Measurements from ENCODE around the gene UBR3.

Gene UBR3

DNA sequence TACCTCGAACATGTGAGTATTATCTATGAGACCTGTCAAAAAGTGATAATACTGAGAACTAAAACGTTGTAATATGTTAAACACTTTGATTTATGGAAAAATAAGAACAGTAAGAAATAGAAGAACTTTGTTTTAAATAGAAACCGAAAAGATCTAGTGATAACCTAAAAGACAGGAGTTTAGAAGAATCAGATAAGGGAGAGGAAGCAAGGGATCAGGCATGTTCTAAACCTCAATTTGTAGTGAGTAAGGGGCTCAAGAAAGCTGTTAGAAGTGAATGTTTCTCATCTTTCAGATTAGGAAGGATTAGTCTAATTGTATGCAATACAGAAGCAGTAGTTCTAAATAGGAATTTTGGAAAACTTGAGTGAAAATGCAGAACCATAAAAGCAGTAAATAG lies 182.0 kb downstream of the UBR3 start:
- TF ChIP-seq ZBTB7A (IDR thresholded peaks at IDR 0.05; ENCODE audit: low read depth) (no peak), RAD21 (IDR thresholded peaks at IDR 0.05; ENCODE audit: low read depth) (no peak), TAF1 (IDR thresholded peaks at IDR 0.05; ENCODE audit: low read depth) (no peak), YY1 (IDR thresholded peaks at IDR 0.05; ENCODE audit: low read depth) (no peak), CREB1 (IDR thresholded peaks at IDR 0.05; ENCODE audit: low read depth) (no peak)
- TF ChIP-seq, protein P1, sequence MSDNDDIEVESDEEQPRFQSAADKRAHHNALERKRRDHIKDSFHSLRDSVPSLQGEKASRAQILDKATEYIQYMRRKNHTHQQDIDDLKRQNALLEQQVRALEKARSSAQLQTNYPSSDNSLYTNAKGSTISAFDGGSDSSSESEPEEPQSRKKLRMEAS (IDR thresholded peaks at IDR 0.05) = no peak
- TF ChIP-seq, protein P2, sequence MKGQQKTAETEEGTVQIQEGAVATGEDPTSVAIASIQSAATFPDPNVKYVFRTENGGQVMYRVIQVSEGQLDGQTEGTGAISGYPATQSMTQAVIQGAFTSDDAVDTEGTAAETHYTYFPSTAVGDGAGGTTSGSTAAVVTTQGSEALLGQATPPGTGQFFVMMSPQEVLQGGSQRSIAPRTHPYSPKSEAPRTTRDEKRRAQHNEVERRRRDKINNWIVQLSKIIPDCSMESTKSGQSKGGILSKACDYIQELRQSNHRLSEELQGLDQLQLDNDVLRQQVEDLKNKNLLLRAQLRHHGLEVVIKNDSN (IDR thresholded peaks at IDR 0.05) = no peak

DNA sequence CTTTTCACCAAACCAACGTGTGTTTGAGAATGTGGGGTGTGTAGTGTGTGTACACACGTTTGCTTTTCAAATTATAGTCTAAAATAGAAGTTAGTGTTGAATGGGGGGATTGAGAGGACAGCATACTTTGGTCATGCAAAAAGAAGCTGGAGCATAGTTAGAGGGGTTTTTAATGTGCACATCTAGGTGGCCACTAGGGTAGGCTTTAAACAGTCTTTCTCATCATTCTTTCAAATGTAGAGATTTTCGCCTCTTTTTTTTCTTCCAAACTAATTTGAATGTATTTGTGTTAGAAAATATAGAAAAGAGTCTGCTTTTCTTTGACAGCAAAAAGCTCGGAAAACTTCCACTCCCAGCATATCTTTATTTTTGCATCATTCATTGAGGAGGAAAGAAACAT lies 185.5 kb downstream of the UBR3 start:
- TF ChIP-seq RAD21 (IDR thresholded peaks at IDR 0.05; ENCODE audit: low read depth) = no peak

DNA sequence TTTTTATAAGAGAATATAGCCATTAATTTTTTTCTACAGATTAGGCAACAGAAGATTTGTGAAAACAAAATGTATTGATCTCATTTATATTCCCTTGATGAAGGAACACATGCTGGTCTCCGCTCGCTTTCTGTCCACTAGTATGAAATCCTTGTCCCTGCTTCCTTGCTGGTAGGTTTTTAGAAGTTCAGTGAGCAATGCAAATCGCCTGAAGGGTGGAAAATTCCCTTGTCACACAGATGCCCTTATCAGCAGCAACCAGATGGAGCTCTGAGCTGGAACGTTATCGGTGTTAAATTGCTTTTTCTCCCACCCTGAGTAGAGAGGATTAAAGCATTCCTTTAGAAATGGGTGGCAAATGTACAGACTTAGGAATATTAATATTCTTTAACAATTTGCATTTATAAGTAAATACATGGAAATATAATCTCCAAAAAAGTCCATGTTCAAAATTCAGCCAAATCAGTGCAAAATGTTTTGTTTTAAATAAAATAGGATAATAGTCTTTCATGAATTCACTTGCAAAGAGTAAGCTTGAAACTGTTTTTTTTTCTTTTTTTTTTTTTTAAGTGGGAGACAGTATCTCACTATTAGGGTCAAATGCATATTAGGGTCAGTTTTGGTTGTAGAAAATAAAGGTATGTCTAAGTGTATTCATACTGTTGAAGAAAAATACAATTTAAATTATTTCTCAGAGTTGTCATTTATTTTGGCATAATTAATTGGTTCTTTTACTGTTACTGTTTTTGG lies 186.7 kb downstream of the UBR3 start:
- TF ChIP-seq CEBPB (IDR thresholded peaks at IDR 0.05) (no peak), TCF12 (IDR thresholded peaks at IDR 0.05; ENCODE audit: low read depth) (no peak), EGR1 (IDR thresholded peaks at IDR 0.05) (no peak), CREB1 (IDR thresholded peaks at IDR 0.05; ENCODE audit: low read depth) (no peak), TEAD4 (IDR thresholded peaks at IDR 0.05) (no peak), NFIC (IDR thresholded peaks at IDR 0.05) (no peak), YY1 (IDR thresholded peaks at IDR 0.05; ENCODE audit: low read depth) (no peak), RAD21 (IDR thresholded peaks at IDR 0.05; ENCODE audit: low read depth) (no peak), EP300 (IDR thresholded peaks at IDR 0.05; ENCODE audit: borderline replicate concordance) (no peak), FOXM1 (IDR thresholded peaks at IDR 0.05; ENCODE audit: borderline replicate concordance, low read depth) (no peak), ZBTB7A (IDR thresholded peaks at IDR 0.05; ENCODE audit: low read depth) (no peak), TAF1 (IDR thresholded peaks at IDR 0.05; ENCODE audit: low read depth) (no peak)
- TF ChIP-seq, protein P1 (IDR thresholded peaks at IDR 0.05) = no peak
- TF ChIP-seq, protein P3, sequence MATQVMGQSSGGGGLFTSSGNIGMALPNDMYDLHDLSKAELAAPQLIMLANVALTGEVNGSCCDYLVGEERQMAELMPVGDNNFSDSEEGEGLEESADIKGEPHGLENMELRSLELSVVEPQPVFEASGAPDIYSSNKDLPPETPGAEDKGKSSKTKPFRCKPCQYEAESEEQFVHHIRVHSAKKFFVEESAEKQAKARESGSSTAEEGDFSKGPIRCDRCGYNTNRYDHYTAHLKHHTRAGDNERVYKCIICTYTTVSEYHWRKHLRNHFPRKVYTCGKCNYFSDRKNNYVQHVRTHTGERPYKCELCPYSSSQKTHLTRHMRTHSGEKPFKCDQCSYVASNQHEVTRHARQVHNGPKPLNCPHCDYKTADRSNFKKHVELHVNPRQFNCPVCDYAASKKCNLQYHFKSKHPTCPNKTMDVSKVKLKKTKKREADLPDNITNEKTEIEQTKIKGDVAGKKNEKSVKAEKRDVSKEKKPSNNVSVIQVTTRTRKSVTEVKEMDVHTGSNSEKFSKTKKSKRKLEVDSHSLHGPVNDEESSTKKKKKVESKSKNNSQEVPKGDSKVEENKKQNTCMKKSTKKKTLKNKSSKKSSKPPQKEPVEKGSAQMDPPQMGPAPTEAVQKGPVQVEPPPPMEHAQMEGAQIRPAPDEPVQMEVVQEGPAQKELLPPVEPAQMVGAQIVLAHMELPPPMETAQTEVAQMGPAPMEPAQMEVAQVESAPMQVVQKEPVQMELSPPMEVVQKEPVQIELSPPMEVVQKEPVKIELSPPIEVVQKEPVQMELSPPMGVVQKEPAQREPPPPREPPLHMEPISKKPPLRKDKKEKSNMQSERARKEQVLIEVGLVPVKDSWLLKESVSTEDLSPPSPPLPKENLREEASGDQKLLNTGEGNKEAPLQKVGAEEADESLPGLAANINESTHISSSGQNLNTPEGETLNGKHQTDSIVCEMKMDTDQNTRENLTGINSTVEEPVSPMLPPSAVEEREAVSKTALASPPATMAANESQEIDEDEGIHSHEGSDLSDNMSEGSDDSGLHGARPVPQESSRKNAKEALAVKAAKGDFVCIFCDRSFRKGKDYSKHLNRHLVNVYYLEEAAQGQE (IDR thresholded peaks at IDR 0.05; ENCODE audit: low read depth) = no peak
- TF ChIP-seq, protein P2 (IDR thresholded peaks at IDR 0.05) = no peak

DNA sequence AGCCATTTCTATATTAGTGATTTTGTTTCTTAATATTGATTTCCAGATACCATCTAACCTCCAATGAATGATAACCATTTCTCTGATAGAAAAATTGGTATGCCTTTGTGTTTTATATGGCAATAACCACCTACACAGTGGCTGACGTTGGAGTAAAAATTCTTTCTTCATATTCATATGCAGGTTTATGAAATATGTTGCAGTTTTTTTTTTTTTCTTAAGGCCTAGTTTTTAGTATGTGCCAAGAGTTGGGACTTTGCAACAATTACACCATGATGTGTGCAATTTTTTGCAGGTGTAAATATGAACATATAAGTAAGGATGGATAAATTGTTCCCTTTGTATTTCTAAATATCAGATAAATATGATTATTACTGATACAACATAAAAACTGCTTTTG lies 187.5 kb downstream of the UBR3 start:
- TF ChIP-seq EP300 (IDR thresholded peaks at IDR 0.05; ENCODE audit: borderline replicate concordance) = no peak
- TF ChIP-seq RAD21 (IDR thresholded peaks at IDR 0.05; ENCODE audit: low read depth) = no peak
- no peak for TF ChIP-seq TAF1 (IDR thresholded peaks at IDR 0.05; ENCODE audit: low read depth)
- no peak for TF ChIP-seq ZBTB7A (IDR thresholded peaks at IDR 0.05; ENCODE audit: low read depth)
- TF ChIP-seq CREB1 (IDR thresholded peaks at IDR 0.05; ENCODE audit: low read depth) = no peak

DNA sequence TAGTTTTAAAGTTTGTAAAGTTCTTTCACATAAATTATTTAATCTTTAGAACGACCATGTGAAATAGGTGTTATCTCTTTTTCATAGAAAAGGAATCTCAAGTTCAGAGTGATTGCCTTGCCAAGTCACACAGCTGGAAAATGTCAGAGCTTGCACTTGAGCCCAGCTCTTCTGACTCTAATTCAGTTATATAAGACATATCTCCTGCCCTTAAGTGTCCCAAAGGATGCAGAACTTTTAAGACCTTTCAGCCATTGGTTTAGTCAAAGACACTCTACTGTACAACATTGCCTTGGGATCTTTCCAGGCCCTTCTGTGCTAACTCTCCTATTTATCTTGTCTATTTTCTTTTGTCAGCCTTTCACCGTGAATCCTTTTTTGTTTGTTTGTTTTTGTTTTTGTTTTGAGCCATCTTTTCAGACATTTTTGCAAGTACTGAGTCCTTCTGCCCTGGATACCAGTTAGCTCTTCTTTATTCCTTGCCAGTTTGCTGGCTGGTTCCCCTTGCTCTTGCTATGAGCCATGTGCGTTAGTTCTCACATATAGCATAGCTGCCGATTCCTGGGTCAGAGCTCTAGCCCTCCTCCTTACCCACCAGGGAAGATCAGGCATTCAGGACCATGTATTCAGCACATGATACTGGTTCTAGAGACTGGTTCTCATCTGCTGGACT lies 190.7 kb downstream of the UBR3 start:
- TF ChIP-seq FOXM1 (IDR thresholded peaks at IDR 0.05; ENCODE audit: borderline replicate concordance, low read depth) (no peak), TEAD4 (IDR thresholded peaks at IDR 0.05) (no peak), EP300 (IDR thresholded peaks at IDR 0.05; ENCODE audit: borderline replicate concordance) (no peak)

DNA sequence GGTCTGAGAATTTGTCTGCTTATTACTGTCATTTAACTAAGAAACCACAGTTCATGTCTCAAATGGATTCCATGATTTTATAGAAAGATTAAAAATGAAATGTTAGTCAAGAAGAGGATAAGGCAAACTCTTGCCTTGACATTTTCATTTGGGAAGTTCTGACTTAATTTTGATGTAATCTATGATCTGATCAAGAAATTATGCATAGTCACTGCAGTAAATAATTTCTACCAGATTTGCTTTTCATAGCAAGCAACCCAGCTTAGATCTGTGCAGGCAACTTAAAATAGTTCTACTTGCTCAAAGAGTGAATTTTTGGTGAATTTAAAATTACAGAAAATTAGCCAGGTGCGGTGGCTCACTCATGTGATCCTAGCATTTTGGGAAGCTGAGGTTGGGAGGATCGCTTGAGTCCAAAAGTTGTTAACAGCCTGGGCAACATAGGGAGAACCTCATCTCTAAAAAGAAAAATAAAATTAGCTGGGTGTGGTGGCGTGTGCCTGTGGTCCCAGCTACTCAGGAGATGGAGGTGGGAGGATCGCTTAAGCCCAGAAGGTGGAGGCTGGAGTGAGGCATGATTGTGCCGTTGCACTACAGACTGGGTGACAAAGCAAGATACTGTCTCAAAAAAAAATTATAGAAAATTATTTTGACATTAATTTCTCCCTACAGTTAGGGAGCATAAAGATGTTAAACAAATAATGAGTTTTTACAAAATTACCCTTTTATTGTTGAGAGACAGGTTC lies 192.0 kb downstream of the UBR3 start:
- TF ChIP-seq CEBPB (IDR thresholded peaks at IDR 0.05) (no peak), CREB1 (IDR thresholded peaks at IDR 0.05; ENCODE audit: low read depth) (no peak), TCF12 (IDR thresholded peaks at IDR 0.05; ENCODE audit: low read depth) (no peak), ZBTB7A (IDR thresholded peaks at IDR 0.05; ENCODE audit: low read depth) (no peak), FOXM1 (IDR thresholded peaks at IDR 0.05; ENCODE audit: borderline replicate concordance, low read depth) (no peak), NFIC (IDR thresholded peaks at IDR 0.05) (no peak), TAF1 (IDR thresholded peaks at IDR 0.05; ENCODE audit: low read depth) (no peak)
- TF ChIP-seq, protein P2 (IDR thresholded peaks at IDR 0.05) = no peak

DNA sequence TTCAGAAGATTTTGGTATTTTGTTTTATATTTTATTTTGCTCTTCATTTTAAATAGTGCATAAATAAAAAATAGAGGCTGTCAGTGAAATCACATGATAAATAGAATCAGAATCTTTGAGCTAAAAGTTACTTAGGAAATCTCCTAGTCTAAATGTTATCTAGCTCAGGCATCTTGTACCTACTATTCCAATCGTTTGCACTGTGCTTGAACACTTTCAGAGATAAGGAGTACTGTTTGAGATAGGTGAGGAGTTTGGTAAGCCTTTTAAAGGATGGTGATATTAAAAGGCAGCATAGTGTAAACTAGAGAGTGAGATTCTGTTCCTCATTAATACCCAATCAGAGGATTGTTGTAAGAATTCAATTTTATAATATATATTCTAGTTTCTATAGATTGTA lies 193.5 kb downstream of the UBR3 start:
- no peak for TF ChIP-seq EGR1 (IDR thresholded peaks at IDR 0.05)
